Stimulated activated naive CD8-positive, alpha-beta T cell treated with anti-CD3 and anti-CD28 coated beads, Interleukin-15, Interleukin-2, amounts not matched to agents 100 ng/mL and 50 ng/mL, for 24 hours (primary cell): ENCODE measurements around the gene ATP4A.

Experiments used
- H3K27ac Mint-ChIP-seq: one replicate; pipeline ENCODE4 v1.8.0; 2021; ENCODE audit warnings: mild to moderate bottlenecking, mixed read lengths
- H3K27me3 Mint-ChIP-seq: one replicate; pipeline ENCODE4 v1.8.0; 2021; ENCODE audit warnings: mixed read lengths
- H3K36me3 Mint-ChIP-seq: one replicate; pipeline ENCODE4 v1.8.0; 2021; ENCODE audit warnings: low read depth, mixed read lengths
- H3K4me1 Mint-ChIP-seq: one replicate; pipeline ENCODE4 v1.8.0; 2021; ENCODE audit warnings: low read depth, mixed read lengths
- H3K4me3 Mint-ChIP-seq: one replicate; pipeline ENCODE4 v1.8.0; 2021; ENCODE audit warnings: mild to moderate bottlenecking, mixed read lengths
- H3K9me3 Mint-ChIP-seq: one replicate; pipeline ENCODE4 v1.8.0; 2021; ENCODE audit warnings: mixed read lengths

ATP4A gene

GRCh38 chr19:35529241-35530218, 33.9 kb downstream of the ATP4A start:
- Mint-ChIP-seq H3K27ac (no peak overlapping the region), H3K36me3 (no peaks in the 10 kb centered on the region), H3K4me1 (peaks cover 19% of the 10 kb centered on the region), H3K27me3 (peaks cover 26% of the 10 kb centered on the region), H3K9me3 (no peaks in the 10 kb centered on the region), H3K4me3 (no peak overlapping the region)

GRCh38 chr19:35528218-35529038, 35.0 kb downstream of the ATP4A start, which contains the start of gene SBSN:
TSS of gene SBSN (minus strand) at chr19:35528311. CDS start at chr19:35528281, 30 bp downstream.
- Mint-ChIP-seq H3K27ac (no peak within 1 kb of the TSS), H3K36me3 (no peaks in the 10 kb centered on the region), H3K4me1 (peaks cover 11% of the 10 kb centered on the region), H3K9me3 (no peaks in the 10 kb centered on the region), H3K27me3 (peaks cover 31% of the 10 kb centered on the region), H3K4me3 (no peak within 1 kb of the TSS)

- Mint-ChIP-seq H3K36me3 (no peaks in the 10 kb centered on the region), H3K4me1 (no peaks in the 10 kb centered on the region), H3K27me3 (peaks cover 26% of the 10 kb centered on the region), H3K4me3 (no peak overlapping the region), H3K9me3 (no peaks in the 10 kb centered on the region), H3K27ac (no peak overlapping the region)
These were observed 37.6 kb downstream of the ATP4A start for GRCh38 chr19:35525873-35526272.

GRCh38 chr19:35524181-35524837, 39.1 kb downstream of the ATP4A start:
- H3K27ac Mint-ChIP-seq: no peak overlapping the region
- H3K9me3 Mint-ChIP-seq: no peaks in the 10 kb centered on the region
- peaks cover 26% of the 10 kb centered on the region for H3K27me3 Mint-ChIP-seq
- no peaks in the 10 kb centered on the region for H3K36me3 Mint-ChIP-seq
- no peak overlapping the region for H3K4me3 Mint-ChIP-seq
- H3K4me1 Mint-ChIP-seq: no peaks in the 10 kb centered on the region

- no peaks in the 10 kb centered on the region for H3K4me1 Mint-ChIP-seq
- peaks cover 14% of the 10 kb centered on the region for H3K27me3 Mint-ChIP-seq
- no peak overlapping the region for H3K27ac Mint-ChIP-seq
- H3K9me3 Mint-ChIP-seq: no peaks in the 10 kb centered on the region
- H3K36me3 Mint-ChIP-seq: no peaks in the 10 kb centered on the region
- H3K4me3 Mint-ChIP-seq: no peak overlapping the region
These were observed 40.6 kb downstream of the ATP4A start for GRCh38 chr19:35522745-35523327.

GRCh38 chr19:35521124-35521743, 42.2 kb downstream of the ATP4A start:
- no peaks in the 10 kb centered on the region for H3K36me3 Mint-ChIP-seq
- peaks cover 19% of the 10 kb centered on the region for H3K27me3 Mint-ChIP-seq

GRCh38 chr19:35519291-35519690, 44.2 kb downstream of the ATP4A start:
- Mint-ChIP-seq H3K9me3 (no peaks in the 10 kb centered on the region), H3K4me3 (no peak overlapping the region)

More at GRCh38 chr19:35521124-35521743, 42.2 kb downstream of the ATP4A start:
- no peaks in the 10 kb centered on the region for H3K9me3 Mint-ChIP-seq
- no peaks in the 10 kb centered on the region for H3K4me1 Mint-ChIP-seq
- H3K27ac Mint-ChIP-seq: no peak overlapping the region
- no peak overlapping the region for H3K4me3 Mint-ChIP-seq

GRCh38 chr19:35518313-35518712, 45.1 kb downstream of the ATP4A start:
- Mint-ChIP-seq H3K4me3 (no peak overlapping the region), H3K36me3 (no peaks in the 10 kb centered on the region), H3K9me3 (no peaks in the 10 kb centered on the region), H3K4me1 (no peaks in the 10 kb centered on the region), H3K27me3 (peaks cover 17% of the 10 kb centered on the region), H3K27ac (no peak overlapping the region)

More at GRCh38 chr19:35519291-35519690, 44.2 kb downstream of the ATP4A start:
- H3K4me1 Mint-ChIP-seq: no peaks in the 10 kb centered on the region
- no peak overlapping the region for H3K27ac Mint-ChIP-seq
- no peaks in the 10 kb centered on the region for H3K36me3 Mint-ChIP-seq
- peaks cover 16% of the 10 kb centered on the region for H3K27me3 Mint-ChIP-seq

- Mint-ChIP-seq H3K36me3 (no peaks in the 10 kb centered on the region), H3K4me3 (no peak overlapping the region), H3K4me1 (no peaks in the 10 kb centered on the region), H3K9me3 (no peaks in the 10 kb centered on the region), H3K27me3 (peaks cover 22% of the 10 kb centered on the region), H3K27ac (no peak overlapping the region)
These were observed 46.1 kb downstream of the ATP4A start for GRCh38 chr19:35517342-35517741.

- peaks cover 22% of the 10 kb centered on the region for H3K27me3 Mint-ChIP-seq
- H3K27ac Mint-ChIP-seq: no peak overlapping the region
- H3K4me3 Mint-ChIP-seq: no peak overlapping the region
- no peaks in the 10 kb centered on the region for H3K4me1 Mint-ChIP-seq
- no peaks in the 10 kb centered on the region for H3K9me3 Mint-ChIP-seq
- H3K36me3 Mint-ChIP-seq: no peaks in the 10 kb centered on the region
These were observed 47.1 kb downstream of the ATP4A start for GRCh38 chr19:35516310-35516709.

GRCh38 chr19:35514282-35514809, 49.1 kb downstream of the ATP4A start:
- H3K36me3 Mint-ChIP-seq: no peaks in the 10 kb centered on the region
- no peak overlapping the region for H3K27ac Mint-ChIP-seq
- no peak overlapping the region for H3K4me3 Mint-ChIP-seq
- H3K9me3 Mint-ChIP-seq: no peaks in the 10 kb centered on the region
- H3K4me1 Mint-ChIP-seq: peaks cover 11% of the 10 kb centered on the region
- peaks cover 36% of the 10 kb centered on the region for H3K27me3 Mint-ChIP-seq

GRCh38 chr19:35513628-35514281, 49.7 kb downstream of the ATP4A start, which contains the start of gene DMKN:
TSS of gene DMKN (minus strand) at chr19:35513649. CDS start at chr19:35513475, 174 bp downstream.
- H3K4me1 Mint-ChIP-seq: peaks cover 13% of the 10 kb centered on the region
- H3K4me3 Mint-ChIP-seq: no peak within 1 kb of the TSS
- peaks cover 39% of the 10 kb centered on the region for H3K27me3 Mint-ChIP-seq
- no peaks in the 10 kb centered on the region for H3K36me3 Mint-ChIP-seq
- no peaks in the 10 kb centered on the region for H3K9me3 Mint-ChIP-seq
- no peak within 1 kb of the TSS for H3K27ac Mint-ChIP-seq

- no peak overlapping the region for H3K4me3 Mint-ChIP-seq
- peaks cover 46% of the 10 kb centered on the region for H3K27me3 Mint-ChIP-seq
- no peak overlapping the region for H3K27ac Mint-ChIP-seq
- no peaks in the 10 kb centered on the region for H3K9me3 Mint-ChIP-seq
- peaks cover 13% of the 10 kb centered on the region for H3K4me1 Mint-ChIP-seq
- H3K36me3 Mint-ChIP-seq: no peaks in the 10 kb centered on the region
These were observed 50.4 kb downstream of the ATP4A start for GRCh38 chr19:35512831-35513627.
